GM19467 (cell line): ENCODE measurements around the gene MTHFD1.
"Not testable (repeated sequence)": the region's sequence is repeated elsewhere in the genome, so short reads cannot be mapped to it uniquely, and the experiment has no call there.

Experiments
- ATAC-seq: cut with Tn5 transposase; IDR thresholded peaks from one replicate; pipeline ENCODE4 v1.9.1; 2021; ENCODE audit warnings: mild to moderate bottlenecking, moderate library complexity; ENCODE audit not compliant: unreplicated experiment

The MTHFD1 gene

GRCh38 chr14:64387782-64388532 lies at the start of gene MTHFD1:
TSS of gene MTHFD1 (plus strand) at chr14:64388353. CDS start at chr14:64388428, 75 bp downstream.
- peak; percentile 79 for ATAC-seq

DNA sequence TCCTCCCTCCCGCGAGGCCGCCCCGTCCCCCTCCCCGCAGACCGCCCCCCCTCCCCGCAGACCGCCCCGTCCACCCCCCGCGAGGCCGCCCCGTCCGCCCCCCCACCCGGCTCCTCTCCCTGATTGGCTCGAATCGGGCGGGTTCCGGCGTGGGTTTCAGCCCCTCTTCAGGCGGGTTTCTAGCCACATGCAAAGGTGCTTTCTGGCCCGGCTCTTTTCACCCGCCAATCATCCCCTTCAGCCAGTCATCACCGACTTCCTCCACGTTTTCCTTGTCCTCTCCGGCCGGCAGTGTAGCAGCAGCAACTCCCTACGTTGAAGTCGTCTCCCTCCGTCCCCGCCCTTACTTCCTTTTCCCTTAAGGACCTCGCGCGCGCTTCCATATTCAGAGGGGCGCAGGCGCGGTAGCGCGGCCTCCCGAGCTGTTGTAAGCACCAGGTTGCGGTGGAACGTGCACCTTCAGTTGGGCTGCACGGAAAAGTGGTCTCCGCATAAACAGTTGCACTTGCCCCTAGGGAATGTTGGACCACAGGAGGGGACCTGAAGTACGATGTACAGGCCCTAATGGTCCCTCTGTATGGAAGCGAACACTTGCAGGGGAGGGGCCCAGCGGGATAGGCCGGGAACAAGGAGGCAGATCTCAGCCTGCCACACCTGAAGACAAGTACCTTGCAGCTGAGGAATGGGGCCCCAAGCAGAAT lies 49.4 kb upstream of the MTHFD1 start:
- peak; percentile 89 for ATAC-seq

DNA sequence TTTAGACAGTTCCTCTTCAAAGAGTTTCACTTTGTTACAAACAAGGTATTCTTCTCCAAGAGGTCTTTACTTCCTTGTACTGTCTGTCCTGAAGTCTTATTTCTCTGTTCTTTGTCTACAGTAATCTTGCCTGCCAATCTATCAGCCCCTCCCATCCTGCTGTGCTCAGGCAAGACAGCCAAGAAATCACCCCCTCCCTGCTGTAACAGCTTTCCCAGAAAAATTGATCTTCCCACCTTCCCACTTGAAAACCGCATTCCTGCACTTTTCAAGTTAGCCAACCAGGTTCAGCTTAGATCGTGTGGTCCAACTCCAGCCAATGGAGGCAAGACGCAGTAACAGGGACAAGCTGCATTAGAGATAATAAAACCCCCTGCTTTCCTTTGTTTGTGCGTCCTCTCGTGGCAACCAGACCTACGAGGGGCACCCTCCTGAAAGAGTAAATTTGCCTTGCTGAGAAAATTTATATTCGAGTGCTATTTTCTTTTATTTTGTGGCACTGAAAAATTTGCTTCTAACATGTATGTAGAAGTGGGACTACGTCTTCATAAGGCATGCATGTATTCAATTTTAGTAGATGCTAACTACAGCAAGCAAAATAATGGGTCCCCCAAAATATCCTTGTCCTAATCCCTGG lies 47.5 kb upstream of the MTHFD1 start:
- ATAC-seq, result no peak

GRCh38 chr14:64347748-64348147 lies 40.4 kb upstream of the MTHFD1 start:
- no peak for ATAC-seq

GRCh38 chr14:64349741-64350490 lies 38.2 kb upstream of the MTHFD1 start:
- no peak for ATAC-seq

DNA sequence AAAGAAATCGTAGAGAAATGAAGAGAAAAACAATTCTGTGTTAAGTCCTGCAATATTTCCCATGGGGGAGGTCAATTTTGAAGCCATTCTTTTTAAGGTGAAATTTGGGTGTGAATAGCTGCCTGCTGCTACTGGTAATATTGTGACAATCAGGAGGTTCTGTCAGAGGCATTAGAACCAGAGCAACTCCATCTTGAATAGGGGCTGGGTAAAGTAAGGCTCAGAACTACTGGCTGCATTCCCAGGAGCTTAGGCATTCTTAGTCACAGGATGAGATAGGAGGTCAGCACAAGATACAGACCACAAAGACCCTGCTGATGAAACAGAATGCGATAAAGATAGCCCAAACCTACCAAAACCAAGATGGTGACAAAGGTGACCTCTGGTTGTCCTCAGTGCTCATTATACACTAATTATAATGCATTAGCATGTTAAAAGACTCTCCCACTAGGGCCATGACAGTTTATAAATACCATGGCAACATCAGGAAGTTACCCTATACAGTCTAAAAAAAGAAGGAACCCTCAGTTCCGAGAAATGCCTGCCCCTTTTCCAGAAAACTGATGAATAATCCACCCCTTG lies 24.8 kb upstream of the MTHFD1 start:
- no peak for ATAC-seq

DNA sequence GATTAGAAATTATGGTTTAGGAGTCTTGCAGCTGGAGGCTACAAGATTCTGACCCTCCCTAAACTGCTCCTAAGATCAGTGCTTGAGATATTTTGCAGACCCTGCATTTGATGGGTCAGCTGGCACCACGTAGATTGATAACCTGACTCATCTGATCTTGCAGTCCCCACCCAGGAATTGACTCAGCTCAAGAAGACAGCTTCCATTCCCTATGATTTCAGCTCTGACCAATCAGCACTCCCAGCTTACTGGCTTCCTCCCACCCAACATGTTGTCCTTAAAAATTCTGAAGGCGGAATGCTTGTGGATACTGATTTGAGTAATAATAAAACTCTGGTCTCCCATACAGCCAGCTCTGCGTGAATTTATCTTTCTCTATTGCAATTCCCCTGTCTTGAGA lies 23.2 kb upstream of the MTHFD1 start:
- no peak for ATAC-seq

GRCh38 chr14:64365358-64365889 lies 22.7 kb upstream of the MTHFD1 start:
- not testable (repeated sequence) for ATAC-seq

DNA sequence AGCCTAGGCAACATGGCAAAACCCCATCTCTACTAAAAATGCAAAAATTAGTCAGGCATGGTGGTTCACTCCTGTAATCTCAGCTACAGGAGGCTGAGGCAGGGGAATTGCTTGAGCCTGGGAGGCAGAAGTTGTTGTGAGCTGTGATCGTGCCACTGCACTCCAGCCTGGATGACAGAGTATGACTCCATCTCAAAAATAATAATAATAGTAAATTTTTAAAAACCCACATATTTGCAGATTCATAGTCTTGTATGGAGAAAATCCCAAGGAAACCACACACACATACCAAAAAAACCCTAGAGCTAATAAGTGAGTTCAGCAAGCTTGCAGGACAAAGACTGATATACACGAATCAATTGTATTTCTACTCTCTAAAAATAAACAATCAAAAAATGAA lies 19.0 kb upstream of the MTHFD1 start:
- no peak for ATAC-seq

GRCh38 chr14:64387232-64387781 lies 846 bp upstream of the MTHFD1 start:
- no peak for ATAC-seq

DNA sequence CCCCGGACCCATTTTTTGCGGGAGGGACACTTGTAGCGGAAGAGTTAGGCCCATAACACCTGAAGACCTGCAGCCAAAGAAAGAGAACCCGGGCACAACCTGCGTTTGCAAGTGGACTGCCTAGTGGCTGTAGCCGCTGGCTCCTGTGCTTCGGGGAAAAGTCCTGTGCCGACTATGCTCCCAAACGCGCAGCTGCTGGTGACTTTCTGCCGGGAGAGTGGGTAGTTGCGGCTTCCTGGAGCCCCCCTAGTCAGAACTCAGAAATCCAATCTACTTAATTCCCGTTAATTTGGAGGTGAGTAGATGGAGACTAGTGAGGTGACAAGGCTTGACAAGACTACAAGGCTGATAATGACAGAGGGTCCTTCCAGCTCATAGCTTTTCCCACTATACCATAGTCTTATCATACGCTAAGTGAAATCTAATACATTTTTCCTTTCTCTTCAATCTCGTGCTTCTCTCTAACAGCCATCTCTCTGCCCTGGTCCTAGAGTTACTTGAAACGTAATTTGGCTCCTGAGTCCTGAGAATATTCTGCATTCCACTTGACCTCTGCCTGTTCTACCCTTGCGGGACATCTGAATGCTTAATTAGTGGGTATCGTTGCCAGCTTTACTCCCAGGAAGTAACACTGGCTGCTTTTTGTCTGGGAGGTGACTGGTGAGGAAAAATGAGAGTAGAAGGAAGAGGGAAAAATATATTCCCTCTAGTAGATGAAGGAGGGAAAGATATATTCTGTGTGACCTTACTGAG lies 556 bp downstream of the MTHFD1 start:
- no peak for ATAC-seq

DNA sequence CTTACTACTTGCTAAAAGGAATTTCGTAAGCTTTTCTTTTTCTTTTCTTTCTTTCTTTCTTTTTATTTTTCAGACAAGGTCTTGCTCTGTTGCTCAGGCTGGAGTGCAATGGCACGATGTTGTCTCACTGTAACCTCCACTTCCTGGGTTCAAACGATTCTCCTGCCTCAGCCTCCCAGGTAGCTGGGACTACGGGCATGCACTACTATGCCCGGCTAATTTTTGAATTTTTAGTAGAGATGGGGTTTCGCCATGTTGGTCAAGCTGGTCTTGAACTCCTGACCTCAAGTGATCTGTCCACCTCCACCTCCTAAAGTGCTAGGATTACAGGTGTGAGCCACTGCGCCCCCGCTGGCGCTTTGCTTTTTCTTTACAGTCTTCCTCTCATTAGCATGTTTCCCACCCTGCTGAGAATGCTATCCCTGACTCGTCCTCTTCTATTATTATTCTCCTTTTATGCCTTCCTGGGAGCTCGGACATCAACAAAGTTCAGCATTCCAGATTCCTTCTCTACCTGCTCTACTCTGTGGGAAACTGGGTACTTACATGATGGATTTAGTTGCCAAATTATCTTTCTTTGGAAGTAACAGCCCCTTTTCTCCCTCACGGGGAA lies 3.1 kb downstream of the MTHFD1 start:
- no peak for ATAC-seq

DNA sequence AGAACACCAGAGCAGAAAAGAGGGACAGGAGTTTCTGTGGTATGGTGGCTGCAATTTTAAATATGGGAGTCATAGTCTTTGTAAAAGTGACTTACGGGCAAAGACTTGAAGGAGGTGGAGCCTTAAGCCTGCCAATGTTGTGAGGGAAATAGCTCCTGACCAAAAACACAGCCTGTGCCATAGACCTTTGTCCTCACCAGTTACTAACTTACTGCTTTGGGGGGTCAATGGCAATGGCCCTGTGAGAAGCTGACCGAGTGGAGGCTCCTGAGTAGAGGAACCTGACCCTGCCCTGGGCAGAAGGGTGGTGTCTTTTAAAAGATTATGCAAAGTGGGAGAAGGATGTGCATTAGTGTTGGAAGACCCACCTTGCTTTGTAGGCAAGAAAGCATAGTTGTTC lies 3.8 kb downstream of the MTHFD1 start:
- no peak for ATAC-seq

GRCh38 chr14:64393189-64393726 lies 5.1 kb downstream of the MTHFD1 start:
- not testable (repeated sequence) for ATAC-seq

DNA sequence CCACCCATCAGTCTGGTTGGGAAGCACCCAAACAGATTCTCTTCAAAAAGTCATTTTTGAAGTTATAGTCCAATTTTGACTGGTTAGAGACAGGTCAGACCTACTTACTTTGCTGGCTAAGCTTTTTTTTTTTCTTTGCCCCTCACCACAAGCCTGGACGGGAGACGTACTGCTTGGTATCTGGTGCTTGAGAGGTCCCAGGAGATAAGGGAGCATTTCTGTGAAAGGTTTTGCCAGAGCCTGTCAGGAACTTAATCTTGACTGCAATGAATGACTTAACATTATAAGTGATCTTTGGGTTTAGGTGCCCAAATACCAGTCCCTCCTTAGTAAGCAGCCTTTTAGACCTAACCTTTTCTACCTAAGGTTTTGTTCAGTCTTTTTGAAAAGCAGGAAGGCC lies 6.3 kb downstream of the MTHFD1 start:
- ATAC-seq, result no peak

GRCh38 chr14:64394977-64395633 lies 7.0 kb downstream of the MTHFD1 start:
- no peak for ATAC-seq

GRCh38 chr14:64400829-64401459 lies 12.8 kb downstream of the MTHFD1 start:
- no peak for ATAC-seq

DNA sequence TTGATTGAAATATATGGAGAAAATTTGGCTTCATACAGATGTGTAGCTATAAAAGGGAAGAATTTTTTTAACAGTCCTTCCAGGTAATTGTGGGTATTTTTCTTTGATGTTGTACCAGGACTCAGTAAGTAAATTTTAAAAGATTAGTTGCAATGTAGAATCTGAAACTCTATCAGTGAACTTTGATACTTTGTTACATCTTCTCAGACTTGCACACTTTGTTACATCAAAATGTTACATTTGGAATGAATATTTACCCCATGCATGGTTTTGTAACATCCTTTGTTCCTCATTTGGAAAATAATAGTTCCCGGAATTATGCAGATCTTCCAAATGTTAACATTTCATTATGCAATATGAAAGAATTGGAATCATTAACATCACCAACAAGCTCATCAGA lies 13.8 kb downstream of the MTHFD1 start:
- ATAC-seq, result no peak
